NCI-H146 treated with DMSO at 0.1 percent for 48 hours (cell line): ENCODE measurements around the gene TMEM114.

Experiments used
- DNase-seq: peaks from one replicate; lab custom pipeline; 2025; ENCODE audit not compliant: unreplicated experiment; lab: John Stamatoyannopoulos, UW

Gene TMEM114

DNA sequence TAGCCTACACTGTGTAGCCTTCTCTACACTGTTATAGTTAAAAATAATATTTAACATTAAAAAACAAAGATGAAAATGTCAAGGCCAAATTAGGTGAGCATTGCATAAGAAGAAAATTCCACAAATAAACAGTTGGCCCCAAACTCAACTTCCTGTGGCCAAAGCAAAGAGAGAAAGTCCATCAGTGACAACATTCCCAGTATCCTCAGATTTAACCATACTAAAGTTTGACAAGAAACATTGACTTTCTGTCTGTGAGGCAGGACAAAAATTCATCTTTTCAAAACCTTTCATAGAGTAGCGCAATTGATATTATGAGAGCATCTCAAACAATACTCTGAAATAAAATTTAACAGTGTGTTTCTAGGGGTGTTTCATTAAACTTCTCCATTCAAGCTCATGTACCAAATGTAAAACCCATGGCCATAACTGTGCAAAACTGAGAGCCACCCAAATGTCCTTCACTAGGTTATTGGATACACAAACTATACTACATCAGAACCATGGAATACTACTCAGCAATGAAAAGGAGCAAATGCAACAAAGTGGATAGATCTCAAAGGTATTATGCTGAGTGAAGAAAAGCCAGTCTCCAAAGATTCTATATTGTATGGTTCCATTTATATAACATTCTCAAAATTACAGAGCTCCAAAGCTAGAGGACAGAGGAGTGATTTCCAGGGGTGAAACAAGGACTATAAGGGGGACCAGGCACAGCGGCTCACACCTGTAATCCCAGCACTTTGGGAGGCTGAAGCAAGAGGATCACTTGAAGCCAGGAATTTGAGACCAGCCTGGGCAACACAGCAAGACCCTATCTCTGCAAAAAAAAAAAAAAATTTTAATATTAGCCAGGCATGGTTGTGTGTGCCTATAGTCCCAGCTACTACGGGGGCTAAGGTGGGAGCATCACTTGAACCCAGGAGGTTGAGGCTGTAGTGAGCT, 38.7 kb downstream of the TMEM114 start:
- DNase-seq: no peak

DNA sequence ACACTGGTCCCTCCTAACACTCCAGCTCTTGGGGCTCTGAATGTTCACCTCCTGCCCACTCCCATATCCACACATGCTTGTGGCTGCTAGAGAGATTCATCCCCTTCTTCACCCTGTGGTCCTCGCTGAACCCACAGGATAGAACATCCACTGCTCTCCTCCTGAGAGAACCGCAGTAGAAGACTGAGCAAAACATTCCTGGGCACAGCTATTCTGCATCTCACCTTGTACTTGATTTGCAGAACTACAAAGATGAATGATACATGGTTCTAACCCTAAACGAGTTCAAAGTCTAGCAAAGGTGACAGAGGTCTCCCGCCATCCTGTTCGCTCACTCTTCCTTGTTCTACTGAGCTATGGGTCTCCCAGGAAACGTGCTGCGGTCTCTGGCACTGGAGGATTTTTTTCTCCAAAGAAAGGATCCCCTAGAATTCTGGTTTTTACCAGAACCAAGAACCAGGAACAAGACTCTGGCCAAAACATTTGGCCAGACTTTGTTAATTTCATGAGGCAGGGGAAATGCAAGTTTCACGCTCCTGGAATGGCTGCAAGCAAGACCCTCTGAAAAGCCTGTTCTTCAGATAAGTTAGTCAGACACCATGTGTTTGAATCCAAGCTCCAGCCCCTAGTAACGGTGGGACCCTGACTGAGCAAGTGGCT, 39.5 kb downstream of the TMEM114 start:
- no peak for DNase-seq

DNA sequence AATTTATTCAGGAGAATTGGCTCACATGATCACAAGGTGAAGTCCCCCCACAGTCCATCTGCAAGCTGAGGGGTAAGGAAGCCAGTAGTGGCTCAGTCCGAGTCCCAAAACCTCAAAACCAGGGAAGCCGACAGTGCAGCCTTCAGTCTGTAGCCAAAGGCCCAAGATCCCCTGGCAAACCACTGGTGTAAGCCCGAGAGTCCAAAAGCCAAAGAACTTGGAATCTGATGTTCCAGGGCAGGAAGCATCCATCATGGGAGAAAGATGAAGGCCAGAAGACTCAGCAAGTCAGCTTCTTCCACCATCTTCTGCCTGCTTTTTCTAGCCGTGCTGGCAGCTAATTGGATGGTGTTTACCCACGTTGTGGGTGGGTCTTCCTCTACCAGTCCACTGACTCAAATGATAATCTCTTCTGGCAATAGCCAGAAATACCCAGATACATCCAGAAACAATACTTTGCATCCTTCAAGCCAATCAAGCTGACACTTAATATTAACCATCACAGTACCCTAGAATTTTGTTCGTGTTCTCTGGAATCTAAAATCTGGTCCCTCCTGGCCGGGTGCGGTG, 40.4 kb downstream of the TMEM114 start:
- DNase-seq: no peak

DNA sequence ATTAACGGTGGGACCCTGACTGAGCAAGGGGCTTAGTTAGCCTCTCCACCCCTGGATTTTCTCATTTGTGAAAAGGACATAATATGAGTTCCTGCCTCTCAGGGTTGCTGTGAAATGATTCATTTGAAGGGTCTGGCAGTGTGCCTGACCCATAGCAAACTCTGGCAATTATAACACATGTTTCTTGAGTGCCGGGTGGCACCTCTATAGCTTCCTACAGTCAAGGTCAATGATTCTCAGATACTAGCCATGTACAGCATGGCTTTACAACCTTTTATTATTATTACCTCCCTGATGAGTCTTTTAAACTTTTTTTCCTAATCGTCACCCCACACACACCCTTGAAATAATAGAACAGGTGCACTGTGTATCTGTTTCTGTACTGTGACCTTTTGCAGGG, 42.1 kb downstream of the TMEM114 start:
- no peak for DNase-seq

DNA sequence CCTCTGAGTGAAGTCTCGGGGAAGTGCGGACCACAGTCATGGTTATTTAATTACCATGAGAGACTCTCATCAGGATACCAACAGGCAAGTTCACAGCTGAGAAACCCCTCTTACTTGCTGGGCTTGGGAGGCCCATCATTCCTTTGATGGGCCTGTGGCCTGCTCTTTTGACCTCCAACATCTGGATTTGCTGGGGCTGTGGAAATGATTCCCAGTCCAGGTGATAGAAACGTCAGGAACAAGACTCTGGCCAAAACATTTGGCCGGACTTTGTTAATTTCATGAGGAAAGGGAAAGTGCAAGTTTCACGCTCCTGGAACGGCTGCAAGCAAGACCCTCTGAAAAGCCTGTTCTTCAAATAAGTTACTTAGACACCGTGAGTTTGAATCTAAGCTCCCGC, 42.5 kb downstream of the TMEM114 start:
- no peak for DNase-seq

DNA sequence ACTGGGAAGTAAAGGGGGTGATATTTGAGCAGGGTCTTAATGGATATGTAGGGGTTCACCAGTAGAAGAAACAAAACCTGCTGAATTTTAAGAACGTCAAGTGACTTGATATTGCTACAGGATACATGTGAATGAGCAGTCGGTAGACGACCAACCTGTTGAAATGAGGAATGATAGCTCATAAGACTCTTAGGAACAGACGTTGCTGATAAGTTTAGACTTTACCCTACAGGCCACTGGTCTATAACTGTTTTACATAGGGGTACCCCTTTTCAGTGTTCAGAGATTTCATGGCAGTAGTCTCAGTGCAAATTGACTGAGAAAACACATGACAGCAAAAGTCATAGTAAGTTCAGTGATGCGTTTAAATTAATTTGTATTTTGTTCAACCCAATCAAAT, 45.9 kb downstream of the TMEM114 start:
- DNase-seq: no peak

DNA sequence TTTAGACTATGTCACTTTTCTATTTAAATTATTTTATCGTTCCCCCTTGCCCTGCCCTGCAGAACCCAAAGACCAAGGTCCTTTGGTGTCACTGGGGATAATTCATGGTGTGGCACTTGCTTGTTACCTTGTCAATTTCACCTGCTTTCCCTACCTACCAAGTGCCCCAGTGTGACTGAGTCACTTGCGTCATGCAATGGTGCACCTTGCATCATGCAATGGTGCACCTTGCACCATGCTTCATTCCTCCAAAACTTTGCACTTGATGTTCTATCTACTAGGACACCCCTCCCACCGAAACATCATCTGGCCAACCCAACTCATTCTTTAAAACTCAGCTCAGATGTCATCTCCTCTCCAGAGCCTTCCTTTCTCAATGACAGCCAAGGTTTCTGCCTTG, 47.1 kb downstream of the TMEM114 start:
- DNase-seq: no peak

DNA sequence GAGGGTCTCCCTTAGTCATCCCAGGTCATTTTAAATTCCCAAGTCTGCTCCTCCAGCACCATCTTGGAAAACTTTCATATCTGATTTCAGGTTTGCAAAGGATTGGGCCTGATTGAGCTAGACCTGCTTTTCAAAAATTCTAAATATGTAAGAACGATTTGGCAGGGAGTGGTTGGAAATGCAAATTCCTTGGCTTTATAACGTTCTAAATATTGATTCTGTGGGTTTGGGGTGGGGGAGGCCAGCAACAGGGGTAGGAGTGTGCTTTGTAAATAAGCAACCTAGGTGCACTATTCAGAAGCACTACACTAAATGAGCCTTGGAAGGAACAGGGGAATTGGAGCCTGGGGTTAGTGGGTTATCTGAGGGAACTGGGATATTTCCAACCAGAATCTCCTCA, 47.9 kb downstream of the TMEM114 start:
- DNase-seq: no peak

DNA sequence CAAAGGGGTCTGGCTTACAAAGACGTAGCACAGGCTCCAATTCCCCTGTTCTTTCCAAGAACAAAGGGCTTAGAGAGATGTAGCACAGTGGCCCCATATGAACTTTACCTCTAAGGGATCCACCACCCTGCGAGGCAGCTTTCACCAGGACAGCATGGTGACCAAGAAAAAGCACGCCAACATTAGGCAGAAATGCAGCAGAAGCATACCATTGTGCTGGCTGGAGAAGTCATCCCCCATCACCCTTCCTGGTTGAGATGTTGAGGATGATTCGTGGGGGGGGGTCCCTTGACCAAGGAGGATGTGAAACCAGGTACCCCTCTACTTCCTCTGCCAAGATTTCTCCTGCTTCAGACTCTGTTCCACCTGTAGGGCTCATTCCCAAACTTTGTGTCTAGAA, 48.4 kb downstream of the TMEM114 start:
- no peak for DNase-seq

DNA sequence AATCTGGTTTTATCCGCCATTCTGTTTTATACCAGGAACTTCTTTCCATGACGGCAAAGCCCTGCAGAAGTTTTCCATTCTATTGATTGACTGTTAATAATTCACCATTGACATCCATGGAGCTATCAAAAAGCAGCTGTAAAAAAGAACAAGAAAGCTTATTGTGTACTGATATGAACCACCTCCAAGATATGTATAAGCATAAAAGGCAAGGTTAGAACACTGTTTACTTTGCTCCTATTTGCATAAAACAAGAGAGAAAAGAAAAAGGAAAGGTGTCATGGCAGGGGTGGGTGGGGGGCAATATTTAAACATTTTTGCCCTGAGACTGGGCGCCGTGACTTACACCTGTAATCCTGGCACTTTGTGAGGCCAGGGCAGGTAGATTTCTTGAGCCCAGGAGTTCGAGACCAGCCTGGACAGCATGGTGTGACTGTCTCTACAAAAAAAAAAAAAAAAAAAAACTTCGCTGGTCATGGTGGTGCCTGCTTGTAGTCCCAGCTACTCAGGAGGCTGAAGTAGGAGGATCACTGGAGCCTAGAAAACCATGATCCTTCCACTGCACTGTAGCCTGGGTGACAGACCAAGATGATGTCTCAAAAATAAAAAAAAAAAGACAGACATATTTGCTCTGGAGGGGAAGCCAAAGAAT, 52.5 kb downstream of the TMEM114 start:
- no peak for DNase-seq

DNA sequence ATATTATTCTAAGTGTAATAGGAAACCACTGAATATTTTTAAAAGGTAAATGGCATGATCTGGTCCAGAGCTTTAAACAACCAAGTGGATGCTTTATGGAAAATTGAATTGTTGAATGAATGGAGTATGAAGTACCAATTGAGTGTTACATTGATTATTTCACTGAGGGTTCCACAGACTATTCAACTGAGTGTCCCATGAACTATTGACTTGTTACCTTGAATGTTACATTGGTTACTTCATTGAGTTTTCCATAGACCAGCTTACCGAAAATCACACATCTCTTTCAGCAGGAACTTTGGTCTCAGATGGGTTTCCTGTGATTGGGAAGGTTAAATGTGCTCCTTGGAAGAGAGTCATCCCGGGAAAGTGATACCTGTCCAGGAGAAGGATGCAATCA, 56.8 kb downstream of the TMEM114 start:
- no peak for DNase-seq

DNA sequence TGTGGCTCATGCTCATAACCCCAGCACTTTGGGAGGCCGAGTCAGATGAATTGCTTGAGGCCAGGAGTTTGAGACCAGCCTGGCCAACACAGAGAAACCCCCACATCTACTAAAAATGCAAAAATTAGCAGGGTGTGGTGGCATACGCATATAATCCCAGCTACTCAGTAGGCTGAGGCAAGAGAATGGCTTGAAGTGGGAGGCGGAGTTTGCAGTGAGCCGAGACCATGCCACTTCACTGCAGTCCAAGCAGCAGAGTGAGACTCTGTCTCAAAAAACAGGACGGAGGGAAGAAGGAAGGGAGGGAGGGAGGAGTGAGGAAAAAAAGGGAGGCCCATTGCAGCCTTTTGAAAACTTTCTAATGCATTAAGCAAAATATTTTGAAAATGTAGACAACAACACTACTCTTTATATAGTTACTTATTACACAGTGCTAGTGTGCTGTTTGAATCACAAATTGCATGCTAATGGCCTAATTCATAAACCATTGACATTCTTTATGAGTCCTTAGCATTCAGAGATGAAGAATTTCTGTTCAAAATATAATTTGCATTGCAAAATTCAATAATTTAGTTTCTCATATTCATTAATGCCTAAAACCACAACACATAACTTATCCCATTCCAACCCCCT, 59.4 kb downstream of the TMEM114 start:
- no peak for DNase-seq

DNA sequence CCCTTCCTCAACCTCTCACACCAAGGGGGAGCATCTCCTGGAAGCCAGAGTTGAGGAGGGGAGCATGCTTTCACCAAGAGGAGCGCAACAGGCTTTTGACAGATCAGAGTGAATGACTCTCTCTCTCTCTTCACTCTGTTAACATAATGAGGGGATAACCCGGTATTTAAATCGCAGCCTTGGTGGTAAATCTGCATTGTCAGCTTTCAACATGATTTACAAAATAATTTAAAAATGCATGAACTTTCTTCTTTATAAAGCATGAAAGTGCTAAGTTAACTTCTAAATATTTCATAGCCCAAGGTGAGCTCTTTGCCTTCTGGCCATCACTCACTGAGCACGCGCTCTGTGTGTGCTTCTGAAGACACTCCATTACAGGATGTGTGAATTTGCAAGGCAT, 61.8 kb downstream of the TMEM114 start:
- DNase-seq: no peak

DNA sequence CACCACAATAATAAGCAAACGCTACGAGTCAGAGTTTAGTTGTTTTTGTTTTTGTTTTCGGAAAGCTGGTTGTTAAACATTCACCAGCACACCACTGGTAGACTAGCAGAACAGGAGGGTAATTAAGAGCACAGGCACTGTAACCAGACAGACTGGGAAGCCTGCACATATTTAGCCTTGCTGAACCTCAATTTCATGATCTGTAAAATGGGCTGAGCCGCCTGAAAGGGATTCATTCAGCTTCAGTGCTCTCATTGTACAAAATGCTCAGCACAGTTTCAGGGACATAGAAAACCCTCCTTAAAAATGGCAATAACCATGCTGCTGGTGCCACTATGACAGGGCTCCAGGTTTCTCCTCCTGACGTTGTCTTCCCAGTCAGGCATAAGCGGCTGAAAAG, 66.4 kb downstream of the TMEM114 start:
- no peak for DNase-seq

DNA sequence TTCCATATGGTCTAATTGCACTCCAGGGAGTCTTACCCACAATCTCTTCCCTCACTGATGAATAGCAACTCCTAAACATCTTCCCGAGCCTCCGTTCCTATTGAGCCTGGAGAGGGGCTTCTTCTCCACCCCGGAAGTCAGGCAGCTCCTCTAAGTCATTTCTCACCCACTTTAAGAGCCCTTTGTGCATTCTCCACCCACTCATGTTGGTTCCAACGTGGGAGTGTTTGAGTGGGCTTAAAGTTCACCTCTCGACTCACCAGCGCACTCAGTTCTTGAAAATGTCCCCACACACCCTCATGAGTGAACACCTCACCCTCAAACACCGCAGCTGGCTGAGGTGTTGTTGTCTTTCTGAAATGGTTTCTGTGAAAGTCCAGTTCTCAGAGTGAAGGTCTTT, 67.6 kb downstream of the TMEM114 start:
- DNase-seq: no peak

DNA sequence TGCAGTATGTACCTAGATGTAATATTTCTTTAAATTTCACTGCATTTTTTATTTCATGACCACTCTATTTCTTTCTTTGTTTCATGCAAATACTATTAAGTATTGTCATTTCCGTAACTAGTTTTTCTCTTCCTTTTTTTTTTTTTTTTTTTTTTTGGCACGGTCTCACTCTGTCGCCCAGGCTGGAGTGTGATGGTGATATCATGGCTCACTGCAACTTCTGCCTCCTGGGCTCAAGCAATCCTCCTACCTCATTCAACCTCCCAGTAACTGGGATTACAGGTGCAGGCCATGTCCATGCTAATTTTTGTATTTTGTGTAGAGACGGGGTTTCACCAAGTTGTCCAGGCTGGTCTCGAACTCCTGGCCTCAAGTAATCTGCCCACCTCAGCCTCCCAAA, 70.7 kb downstream of the TMEM114 start:
- no peak for DNase-seq
